SU-DHL-6 (cell line): Measurements from ENCODE around the gene ENTPD6.

Experiments
- EZH2phosphoT487 ChIP-seq: fragments of 200-600 bp; sonication (generic), shearing (Covaris generic); conservative IDR thresholded peaks from 2 replicates; pipeline ENCODE4 v1.6.1; 2018; ENCODE audit warnings: mild to moderate bottlenecking, antibody characterized with exemption, low read length, moderate library complexity, mixed read lengths
- TF ChIP-seq, protein P1 (sequence below): fragments of 200-600 bp; sonication (generic); IDR thresholded peaks from one replicate; pipeline ENCODE4 v1.5.1; 2017; ENCODE audit warnings: antibody characterized with exemption, mild to moderate bottlenecking, low read length, moderate library complexity; ENCODE audit not compliant: insufficient read depth, poor library complexity, severe bottlenecking

- TF ChIP-seq, protein P1, sequence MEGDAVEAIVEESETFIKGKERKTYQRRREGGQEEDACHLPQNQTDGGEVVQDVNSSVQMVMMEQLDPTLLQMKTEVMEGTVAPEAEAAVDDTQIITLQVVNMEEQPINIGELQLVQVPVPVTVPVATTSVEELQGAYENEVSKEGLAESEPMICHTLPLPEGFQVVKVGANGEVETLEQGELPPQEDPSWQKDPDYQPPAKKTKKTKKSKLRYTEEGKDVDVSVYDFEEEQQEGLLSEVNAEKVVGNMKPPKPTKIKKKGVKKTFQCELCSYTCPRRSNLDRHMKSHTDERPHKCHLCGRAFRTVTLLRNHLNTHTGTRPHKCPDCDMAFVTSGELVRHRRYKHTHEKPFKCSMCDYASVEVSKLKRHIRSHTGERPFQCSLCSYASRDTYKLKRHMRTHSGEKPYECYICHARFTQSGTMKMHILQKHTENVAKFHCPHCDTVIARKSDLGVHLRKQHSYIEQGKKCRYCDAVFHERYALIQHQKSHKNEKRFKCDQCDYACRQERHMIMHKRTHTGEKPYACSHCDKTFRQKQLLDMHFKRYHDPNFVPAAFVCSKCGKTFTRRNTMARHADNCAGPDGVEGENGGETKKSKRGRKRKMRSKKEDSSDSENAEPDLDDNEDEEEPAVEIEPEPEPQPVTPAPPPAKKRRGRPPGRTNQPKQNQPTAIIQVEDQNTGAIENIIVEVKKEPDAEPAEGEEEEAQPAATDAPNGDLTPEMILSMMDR, result no peak
- TF ChIP-seq EZH2phosphoT487, result no peak
Observed at GRCh38 chr20:25165128-25165527, 30.4 kb upstream of the ENTPD6 start.
